Endometrium (tissue), 2 donors: ENCODE measurements around the gene RHOJ.
"Not testable (repeated sequence)": the region's sequence is repeated elsewhere in the genome, so short reads cannot be mapped to it uniquely, and the experiment has no call there.

Experiments
- FAIRE-seq: peaks from 2 replicates; lab custom pipeline; 2012; peaks lifted over from hg19 to GRCh38; lab: Jason Lieb, UNC
- donor health status: control.
- donor health status: control.

The RHOJ gene

GRCh38 chr14:63204407-63205043 lies at the start of gene RHOJ:
TSS of gene RHOJ (plus strand) at chr14:63204443. CDS start at chr14:63204870, 427 bp downstream.
- FAIRE-seq, result no peak

GRCh38 chr14:63155511-63156185 lies 48.6 kb upstream of the RHOJ start:
- FAIRE-seq, result no peak

- no peak for FAIRE-seq
Observed at GRCh38 chr14:63157195-63157594, 47.0 kb upstream of the RHOJ start.

GRCh38 chr14:63163306-63163705 lies 40.9 kb upstream of the RHOJ start:
- FAIRE-seq, result no peak

- no peak for FAIRE-seq
Observed at GRCh38 chr14:63164108-63164683, 40.0 kb upstream of the RHOJ start.

- not testable (repeated sequence) for FAIRE-seq
Observed at GRCh38 chr14:63165267-63165666, 39.0 kb upstream of the RHOJ start.

GRCh38 chr14:63167044-63167443 lies 37.2 kb upstream of the RHOJ start:
- FAIRE-seq, result no peak

GRCh38 chr14:63174760-63175191 lies 29.5 kb upstream of the RHOJ start:
- FAIRE-seq, result peak; percentile 77

- no peak for FAIRE-seq
Observed at GRCh38 chr14:63175531-63175930, 28.7 kb upstream of the RHOJ start.

- no peak for FAIRE-seq
Observed at GRCh38 chr14:63178912-63179311, 25.3 kb upstream of the RHOJ start.

GRCh38 chr14:63179383-63179782 lies 24.9 kb upstream of the RHOJ start:
- FAIRE-seq, result no peak

- FAIRE-seq, result no peak
Observed at GRCh38 chr14:63180011-63180410, 24.2 kb upstream of the RHOJ start.

GRCh38 chr14:63182968-63183367 lies 21.3 kb upstream of the RHOJ start:
- FAIRE-seq, result no peak

GRCh38 chr14:63186453-63186852 lies 17.8 kb upstream of the RHOJ start:
- FAIRE-seq, result no peak

- no peak for FAIRE-seq
Observed at GRCh38 chr14:63191211-63191610, 13.0 kb upstream of the RHOJ start.

GRCh38 chr14:63192085-63192484 lies 12.2 kb upstream of the RHOJ start:
- FAIRE-seq, result no peak

GRCh38 chr14:63193236-63193635 lies 11.0 kb upstream of the RHOJ start:
- FAIRE-seq, result no peak

GRCh38 chr14:63200035-63200740 lies 4.1 kb upstream of the RHOJ start:
- FAIRE-seq, result no peak

- no peak for FAIRE-seq
Observed at GRCh38 chr14:63200767-63201166, 3.5 kb upstream of the RHOJ start.

GRCh38 chr14:63203015-63203414 lies 1.2 kb upstream of the RHOJ start:
- no peak for FAIRE-seq

GRCh38 chr14:63203618-63204406 lies 431 bp upstream of the RHOJ start:
- FAIRE-seq, result peak; percentile 96

GRCh38 chr14:63205044-63205575 lies 867 bp downstream of the RHOJ start:
- FAIRE-seq, result no peak
